ENCODE data around the gene COPB2.

DNA sequence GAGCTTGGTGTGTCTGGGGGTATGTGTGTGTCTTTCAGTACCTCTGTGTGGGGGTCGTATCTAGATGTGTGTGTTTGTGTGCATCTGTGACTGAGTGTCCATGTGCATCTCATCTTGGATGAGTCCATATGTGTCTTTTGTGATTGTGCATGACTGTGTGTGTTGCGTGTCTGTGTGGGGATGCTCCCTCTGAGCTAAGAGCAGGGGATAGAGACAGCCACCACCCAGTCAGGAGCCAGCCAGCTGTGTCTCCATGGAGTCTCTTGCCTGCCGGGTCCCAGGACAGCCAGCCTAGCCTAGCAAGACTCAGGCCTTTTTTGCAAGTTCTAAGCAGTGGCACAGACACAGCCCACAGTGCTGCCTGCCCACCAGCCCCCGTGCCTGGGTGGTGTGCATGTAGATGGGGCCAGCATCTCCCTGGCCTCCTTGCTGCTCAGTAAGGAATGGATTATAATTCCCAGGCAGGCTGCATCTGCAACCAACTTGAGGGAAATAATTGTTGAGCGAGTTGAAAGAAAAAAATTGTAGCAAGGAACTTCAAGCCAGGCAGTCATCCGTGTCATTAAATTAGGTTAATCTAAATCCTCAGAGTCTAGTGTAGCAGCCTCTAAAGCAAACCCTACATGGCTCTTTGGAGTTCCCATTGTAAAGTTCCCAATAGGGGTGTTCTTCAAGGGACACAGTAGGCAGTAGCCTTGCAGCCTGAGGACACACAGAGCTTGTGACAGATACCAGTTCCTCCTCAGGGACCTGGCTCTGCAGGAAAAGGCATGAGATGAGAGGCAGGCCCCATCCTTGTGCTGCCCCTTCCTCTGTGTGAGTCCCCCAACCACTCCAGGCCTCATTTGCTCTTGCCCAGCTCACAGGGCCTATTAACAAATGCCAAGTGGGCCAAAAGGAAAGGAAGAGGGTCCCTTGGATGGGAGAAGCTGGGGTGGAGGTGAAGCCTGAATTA lies 81.6 kb downstream of the COPB2 start:
- TF ChIP-seq ZNF274 (IDR thresholded peaks at IDR 0.05; ENCODE audit: low read depth, low read length) (no peak), EZH2 (IDR thresholded peaks at IDR 0.05) (no peak), POLR2A (IDR thresholded peaks at IDR 0.05; ENCODE audit: borderline replicate concordance, extremely low read depth, insufficient read depth, insufficient read length) (no peak), EZH2phosphoT487 (IDR thresholded peaks at IDR 0.05; ENCODE audit: borderline replicate concordance) (no peak), POLR2AphosphoS5 (IDR thresholded peaks at IDR 0.05; ENCODE audit: low read depth, low read length) (no peak)
- TF ChIP-seq, protein P1, sequence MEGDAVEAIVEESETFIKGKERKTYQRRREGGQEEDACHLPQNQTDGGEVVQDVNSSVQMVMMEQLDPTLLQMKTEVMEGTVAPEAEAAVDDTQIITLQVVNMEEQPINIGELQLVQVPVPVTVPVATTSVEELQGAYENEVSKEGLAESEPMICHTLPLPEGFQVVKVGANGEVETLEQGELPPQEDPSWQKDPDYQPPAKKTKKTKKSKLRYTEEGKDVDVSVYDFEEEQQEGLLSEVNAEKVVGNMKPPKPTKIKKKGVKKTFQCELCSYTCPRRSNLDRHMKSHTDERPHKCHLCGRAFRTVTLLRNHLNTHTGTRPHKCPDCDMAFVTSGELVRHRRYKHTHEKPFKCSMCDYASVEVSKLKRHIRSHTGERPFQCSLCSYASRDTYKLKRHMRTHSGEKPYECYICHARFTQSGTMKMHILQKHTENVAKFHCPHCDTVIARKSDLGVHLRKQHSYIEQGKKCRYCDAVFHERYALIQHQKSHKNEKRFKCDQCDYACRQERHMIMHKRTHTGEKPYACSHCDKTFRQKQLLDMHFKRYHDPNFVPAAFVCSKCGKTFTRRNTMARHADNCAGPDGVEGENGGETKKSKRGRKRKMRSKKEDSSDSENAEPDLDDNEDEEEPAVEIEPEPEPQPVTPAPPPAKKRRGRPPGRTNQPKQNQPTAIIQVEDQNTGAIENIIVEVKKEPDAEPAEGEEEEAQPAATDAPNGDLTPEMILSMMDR (IDR thresholded peaks at IDR 0.05 in 2 of 3, conservative IDR thresholded peaks at IDR 0.05 in 1 of 3; ENCODE audit: borderline replicate concordance in 1 of 3, insufficient read depth in 1 of 3, low read depth in 2 of 3, low read length in 2 of 3): no peak
- TF ChIP-seq, protein P2, sequence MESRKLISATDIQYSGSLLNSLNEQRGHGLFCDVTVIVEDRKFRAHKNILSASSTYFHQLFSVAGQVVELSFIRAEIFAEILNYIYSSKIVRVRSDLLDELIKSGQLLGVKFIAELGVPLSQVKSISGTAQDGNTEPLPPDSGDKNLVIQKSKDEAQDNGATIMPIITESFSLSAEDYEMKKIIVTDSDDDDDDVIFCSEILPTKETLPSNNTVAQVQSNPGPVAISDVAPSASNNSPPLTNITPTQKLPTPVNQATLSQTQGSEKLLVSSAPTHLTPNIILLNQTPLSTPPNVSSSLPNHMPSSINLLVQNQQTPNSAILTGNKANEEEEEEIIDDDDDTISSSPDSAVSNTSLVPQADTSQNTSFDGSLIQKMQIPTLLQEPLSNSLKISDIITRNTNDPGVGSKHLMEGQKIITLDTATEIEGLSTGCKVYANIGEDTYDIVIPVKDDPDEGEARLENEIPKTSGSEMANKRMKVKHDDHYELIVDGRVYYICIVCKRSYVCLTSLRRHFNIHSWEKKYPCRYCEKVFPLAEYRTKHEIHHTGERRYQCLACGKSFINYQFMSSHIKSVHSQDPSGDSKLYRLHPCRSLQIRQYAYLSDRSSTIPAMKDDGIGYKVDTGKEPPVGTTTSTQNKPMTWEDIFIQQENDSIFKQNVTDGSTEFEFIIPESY (IDR thresholded peaks at IDR 0.05; ENCODE audit: extremely low read depth, insufficient replicate concordance, low read length): no peak
